IPS-15b (cell line): ENCODE measurements around the gene ADAMTS12.

Experiments used
- H3K27me3 ChIP-seq: one replicate; pipeline ENCODE4 v1.6.1; 2013; ENCODE audit warnings: low read length; ENCODE audit not compliant: control insufficient read depth, insufficient read depth
- H3K36me3 ChIP-seq: one replicate; pipeline ENCODE4 v1.6.1; 2013; ENCODE audit warnings: low read length; ENCODE audit not compliant: control insufficient read depth, insufficient read depth
- H3K4me1 ChIP-seq: one replicate; pipeline ENCODE4 v1.6.1; 2013; ENCODE audit warnings: mild to moderate bottlenecking, low read length; ENCODE audit not compliant: control insufficient read depth, insufficient read depth
- H3K4me3 ChIP-seq: one replicate; pipeline ENCODE4 v1.5.1; 2013; ENCODE audit warnings: low read depth, low read length
- H3K9ac ChIP-seq: one replicate; pipeline ENCODE4 v1.6.1; 2013; ENCODE audit warnings: low read depth, mild to moderate bottlenecking, low read length
- H3K9me3 ChIP-seq: one replicate; pipeline ENCODE4 v1.6.1; 2013; ENCODE audit warnings: mild to moderate bottlenecking, low read length; ENCODE audit not compliant: control insufficient read depth, insufficient read depth

The ADAMTS12 gene

GRCh38 chr5:33795496-33795895, 96.3 kb downstream of the ADAMTS12 start:
- H3K4me1 ChIP-seq: peaks cover 3% of the 10 kb centered on the region
- H3K36me3 ChIP-seq: no peaks in the 10 kb centered on the region
- no peaks in the 10 kb centered on the region for H3K9me3 ChIP-seq
- no peak overlapping the region for H3K9ac ChIP-seq
- no peak overlapping the region for H3K4me3 ChIP-seq
- no peaks in the 10 kb centered on the region for H3K27me3 ChIP-seq

- H3K9me3 ChIP-seq: no peaks in the 10 kb centered on the region
- no peaks in the 10 kb centered on the region for H3K36me3 ChIP-seq
- H3K4me1 ChIP-seq: peaks cover 3% of the 10 kb centered on the region
- no peak overlapping the region for H3K4me3 ChIP-seq
- no peaks in the 10 kb centered on the region for H3K27me3 ChIP-seq
- H3K9ac ChIP-seq: no peak overlapping the region
Observed at GRCh38 chr5:33794550-33795181, 97.1 kb downstream of the ADAMTS12 start.

- Histone ChIP-seq H3K4me1 (peaks cover 3% of the 10 kb centered on the region), H3K4me3 (no peak overlapping the region), H3K9me3 (no peaks in the 10 kb centered on the region), H3K36me3 (no peaks in the 10 kb centered on the region), H3K27me3 (no peaks in the 10 kb centered on the region), H3K9ac (no peak overlapping the region)
Observed at GRCh38 chr5:33793836-33794549, 97.8 kb downstream of the ADAMTS12 start.

GRCh38 chr5:33793276-33793675, 98.5 kb downstream of the ADAMTS12 start:
- Histone ChIP-seq H3K9ac (no peak overlapping the region), H3K27me3 (no peaks in the 10 kb centered on the region), H3K9me3 (no peaks in the 10 kb centered on the region), H3K4me1 (peaks cover 3% of the 10 kb centered on the region), H3K4me3 (no peak overlapping the region), H3K36me3 (no peaks in the 10 kb centered on the region)

- no peaks in the 10 kb centered on the region for H3K27me3 ChIP-seq
Observed at GRCh38 chr5:33792559-33792958, 99.2 kb downstream of the ADAMTS12 start.

GRCh38 chr5:33789567-33789957, 102.2 kb downstream of the ADAMTS12 start:
- Histone ChIP-seq H3K9me3 (no peaks in the 10 kb centered on the region), H3K4me3 (no peak overlapping the region), H3K36me3 (no peaks in the 10 kb centered on the region), H3K9ac (no peak overlapping the region), H3K27me3 (no peaks in the 10 kb centered on the region), H3K4me1 (peaks cover 3% of the 10 kb centered on the region)

More at GRCh38 chr5:33792559-33792958, 99.2 kb downstream of the ADAMTS12 start:
- Histone ChIP-seq H3K9me3 (no peaks in the 10 kb centered on the region), H3K9ac (no peak overlapping the region), H3K36me3 (no peaks in the 10 kb centered on the region), H3K4me1 (peaks cover 3% of the 10 kb centered on the region), H3K4me3 (no peak overlapping the region)

- H3K36me3 ChIP-seq: no peaks in the 10 kb centered on the region
- no peak overlapping the region for H3K4me3 ChIP-seq
- H3K9ac ChIP-seq: no peak overlapping the region
Observed at GRCh38 chr5:33788922-33789566, 102.7 kb downstream of the ADAMTS12 start.

GRCh38 chr5:33785571-33785970, 106.2 kb downstream of the ADAMTS12 start:
- Histone ChIP-seq H3K9ac (no peak overlapping the region), H3K36me3 (no peaks in the 10 kb centered on the region), H3K4me1 (no peaks in the 10 kb centered on the region), H3K4me3 (no peak overlapping the region), H3K27me3 (no peaks in the 10 kb centered on the region), H3K9me3 (no peaks in the 10 kb centered on the region)

More at GRCh38 chr5:33788922-33789566, 102.7 kb downstream of the ADAMTS12 start:
- Histone ChIP-seq H3K9me3 (no peaks in the 10 kb centered on the region), H3K27me3 (no peaks in the 10 kb centered on the region), H3K4me1 (no peaks in the 10 kb centered on the region)

GRCh38 chr5:33781286-33781685, 110.5 kb downstream of the ADAMTS12 start:
- Histone ChIP-seq H3K9ac (no peak overlapping the region), H3K9me3 (no peaks in the 10 kb centered on the region), H3K27me3 (no peaks in the 10 kb centered on the region), H3K4me3 (no peak overlapping the region), H3K36me3 (no peaks in the 10 kb centered on the region), H3K4me1 (no peaks in the 10 kb centered on the region)

GRCh38 chr5:33776151-33776660, 115.6 kb downstream of the ADAMTS12 start:
- no peak overlapping the region for H3K4me3 ChIP-seq

GRCh38 chr5:33774341-33774740, 117.4 kb downstream of the ADAMTS12 start:
- no peaks in the 10 kb centered on the region for H3K36me3 ChIP-seq
- no peaks in the 10 kb centered on the region for H3K9me3 ChIP-seq
- H3K27me3 ChIP-seq: no peaks in the 10 kb centered on the region
- no peak overlapping the region for H3K4me3 ChIP-seq
- no peak overlapping the region for H3K9ac ChIP-seq
- peaks cover 2% of the 10 kb centered on the region for H3K4me1 ChIP-seq

More at GRCh38 chr5:33776151-33776660, 115.6 kb downstream of the ADAMTS12 start:
- Histone ChIP-seq H3K9me3 (no peaks in the 10 kb centered on the region), H3K4me1 (peaks cover 2% of the 10 kb centered on the region), H3K27me3 (no peaks in the 10 kb centered on the region), H3K36me3 (no peaks in the 10 kb centered on the region), H3K9ac (no peak overlapping the region)
